CD14-positive monocyte (primary cell): ENCODE data around the gene RNF222. TPM values are rescaled to one million over a fixed set of nuclear protein-coding genes. Genes with fewer than 3 reads are reported as not detected.

Source experiments
- DNase-seq, 3 donors: peaks; one replicate each; pipeline ENCODE4 v3.0.0-alpha.2; 2011 to 2022
- H2AFZ ChIP-seq: 2 replicates; pipeline ENCODE4 v1.6.0; 2012; ENCODE audit warnings: mild to moderate bottlenecking, low read depth, low read length, inconsistent platforms; ENCODE audit not compliant: insufficient read depth, poor library complexity, severe bottlenecking
- H3K27ac ChIP-seq, 2 donors: 1 replicate in 1 of 2; 2 replicates in 1 of 2; pipeline ENCODE4 v1.5.1; 2012 to 2013; ENCODE audit warnings: low read length in 2 of 2, control low read depth in 1 of 2, inconsistent platforms in 1 of 2, low read depth in 1 of 2, mild to moderate bottlenecking in 1 of 2
- H3K27me3 ChIP-seq, 2 donors: one replicate each; pipeline versions ENCODE4 v1.6.0 to v1.6.1; 2011 to 2013; ENCODE audit warnings: low read length in 2 of 2; ENCODE audit not compliant: control insufficient read depth in 2 of 2, insufficient read depth in 2 of 2
- H3K36me3 ChIP-seq, 2 donors: replicated peaks in 1 of 2; 1 replicate in 1 of 2; 2 replicates in 1 of 2; pipeline versions ENCODE4 v1.5.1 to v1.6.1; 2012 to 2013; ENCODE audit warnings: low read length in 2 of 2, control low read depth in 1 of 2, inconsistent platforms in 1 of 2, mild to moderate bottlenecking in 1 of 2; ENCODE audit not compliant: insufficient read depth in 2 of 2, control insufficient read depth in 1 of 2
- H3K4me1 ChIP-seq, 2 donors: 1 replicate in 1 of 2; 2 replicates in 1 of 2; pipeline versions ENCODE4 v1.5.1 to v1.6.1; 2012 to 2013; ENCODE audit warnings: low read length in 2 of 2, control low read depth in 1 of 2, inconsistent platforms in 1 of 2, mild to moderate bottlenecking in 1 of 2, moderate library complexity in 1 of 2; ENCODE audit not compliant: insufficient read depth in 2 of 2, control insufficient read depth in 1 of 2
- H3K4me2 ChIP-seq: replicated peaks from 2 replicates; pipeline ENCODE3; 2012; ENCODE audit warnings: low read length, moderate library complexity, mild to moderate bottlenecking; ENCODE audit not compliant: poor library complexity, severe bottlenecking; ENCODE audit errors: extremely low read depth
- H3K4me3 ChIP-seq, 3 experiments: fragments of 200-600 bp in 1 of 3; sonication (generic) in 1 of 3; replicated peaks in 1 of 3; 1 replicate in 2 of 3; 2 replicates in 1 of 3; pipeline ENCODE4 v1.5.1; 2011 to 2013; ENCODE audit warnings: low read length in 3 of 3, mild to moderate bottlenecking in 3 of 3, control low read depth in 2 of 3, low read depth in 2 of 3, inconsistent platforms in 1 of 3, moderate library complexity in 1 of 3
- H3K79me2 ChIP-seq: 2 replicates; pipeline ENCODE4 v1.6.0; 2012; ENCODE audit warnings: mild to moderate bottlenecking, control low read depth, inconsistent platforms, low read length, moderate library complexity; ENCODE audit not compliant: insufficient read depth
- H3K9ac ChIP-seq: 2 replicates; pipeline ENCODE4 v1.6.0; 2017; ENCODE audit warnings: low read length, mild to moderate bottlenecking; ENCODE audit not compliant: insufficient read depth, poor library complexity, severe bottlenecking
- H3K9me3 ChIP-seq, 2 donors: replicated peaks in 1 of 2; 1 replicate in 1 of 2; 2 replicates in 1 of 2; pipeline versions ENCODE4 v1.5.1 to v1.6.1; 2012 to 2013; ENCODE audit warnings: low read length in 2 of 2, control low read depth in 1 of 2; ENCODE audit not compliant: control insufficient read depth in 1 of 2, insufficient read depth in 1 of 2
- H4K20me1 ChIP-seq: 2 replicates; pipeline ENCODE4 v1.6.0; 2012; ENCODE audit warnings: mild to moderate bottlenecking, low read length, control low read depth, moderate library complexity; ENCODE audit not compliant: insufficient read depth
- H3K27ac Mint-ChIP-seq, 7 donors: one replicate each; pipeline ENCODE4 v1.8.0; 2020; ENCODE audit warnings: mild to moderate bottlenecking in 7 of 7, mixed read lengths in 7 of 7, moderate library complexity in 6 of 7, inconsistent platforms in 2 of 7
- H3K27me3 Mint-ChIP-seq, 3 donors: one replicate each; pipeline ENCODE4 v1.8.0; 2021 to 2022; ENCODE audit warnings: low read depth in 3 of 3, mild to moderate bottlenecking in 3 of 3, mixed read lengths in 3 of 3, moderate library complexity in 3 of 3, inconsistent platforms in 1 of 3
- H3K36me3 Mint-ChIP-seq, 2 donors: one replicate each; pipeline ENCODE4 v1.8.0; 2020; ENCODE audit warnings: mixed read lengths in 2 of 2, inconsistent platforms in 1 of 2, mild to moderate bottlenecking in 1 of 2
- H3K4me1 Mint-ChIP-seq: one replicate; pipeline ENCODE4 v1.8.0; 2020; ENCODE audit warnings: mild to moderate bottlenecking, mixed read lengths
- H3K4me3 Mint-ChIP-seq, 2 donors: one replicate each; pipeline ENCODE4 v1.8.0; 2020; ENCODE audit warnings: mild to moderate bottlenecking in 2 of 2, mixed read lengths in 2 of 2, moderate library complexity in 1 of 2
- H3K9me3 Mint-ChIP-seq, 7 donors: one replicate each; pipeline ENCODE4 v1.8.0; 2020 to 2022; ENCODE audit warnings: mixed read lengths in 7 of 7, mild to moderate bottlenecking in 6 of 7, moderate library complexity in 6 of 7, inconsistent platforms in 2 of 7
- WGBS: methylation state at CpG from one replicate; pipeline ENCODE4 v1.1.5; 2013; ENCODE audit warnings: missing lambda C conversion rate; ENCODE audit not compliant: insufficient coverage; 5-methylcytosine and 5-hydroxymethylcytosine counted together
- intact Hi-C, 2 donors: fragments of 100-400 bp; cut with micrococcal nuclease; formaldehyde crosslinking; loops; one replicate each; pipeline versions ENCODE4 v1.15.0 to v1.15.1; 2023
- polyA plus RNA-seq, 3 donors: library from polyadenylated mRNA; depleted of rRNA in 1 of 3; unstranded in 2 of 3; stranded (reverse) in 1 of 3; fragments of 300-500 nt in 2 of 3; fragments of >200 nt in 1 of 3; fragmentation: Illumina TruSeq in 2 of 3; gene quantifications; 1 replicate in 2 of 3; 2 replicates in 1 of 3; pipeline ENCODE4 v1.2.3, GENCODE V29; 2012 to 2021
- TF ChIP-seq, protein P1 (sequence below): fragments of 200-600 bp; IDR thresholded peaks from one replicate; pipeline ENCODE4 v1.8.0; 2022; ENCODE audit warnings: antibody characterized with exemption, mild to moderate bottlenecking

Gene RNF222
- polyA plus RNA-seq, 3 donors = not detected

DNA sequence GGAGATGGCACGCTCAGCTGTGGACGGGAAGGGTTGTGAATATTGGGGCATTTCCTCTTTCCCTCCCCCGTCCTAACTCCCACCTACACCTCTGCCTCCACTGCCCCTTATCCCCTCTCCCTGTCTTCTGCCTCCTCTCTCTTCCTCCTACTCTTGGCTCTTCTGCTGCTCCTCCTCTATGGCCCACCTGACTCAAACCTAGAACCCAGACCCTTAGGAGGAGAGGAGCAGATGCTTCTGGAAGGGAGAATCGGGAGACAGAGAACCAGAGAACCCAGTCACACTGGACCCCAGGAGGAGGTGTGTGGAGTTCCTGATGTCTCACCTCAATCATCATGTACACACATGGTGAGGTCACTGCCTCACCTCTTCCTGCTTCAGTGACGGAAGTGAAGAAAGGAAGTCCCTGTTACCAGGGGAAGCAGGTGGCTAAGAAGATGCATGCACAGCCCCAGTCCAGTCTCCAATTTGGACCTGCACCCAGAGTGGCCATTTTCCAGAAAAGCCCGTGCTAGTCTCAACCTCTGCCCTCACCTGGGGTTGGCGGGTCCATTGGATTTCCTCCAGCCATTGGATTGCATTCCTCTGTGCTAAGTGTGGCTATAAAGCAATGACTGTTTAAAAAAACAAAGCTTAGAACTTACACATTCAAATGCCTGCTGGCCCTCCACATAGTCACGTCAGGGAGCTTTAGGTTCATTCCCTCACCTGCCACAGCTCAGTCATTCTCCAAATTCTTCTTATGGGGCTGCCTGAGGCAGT is 4.0 kb downstream of the RNF222 start:
- H3K27me3 ChIP-seq = peaks cover 0 to 10% of the 10 kb centered on the region in 2 donors
- no peak overlapping the region for H3K4me3 ChIP-seq
- Mint-ChIP-seq H3K27ac (peak overlapping the region in 1 of 7 donors; percentile 59), H3K27me3 (peaks cover 7 to 18% (median 14%) of the 10 kb centered on the region in 3 donors), H3K4me3 (no peak overlapping the region), H3K9me3 (peaks cover 0 to 5% (median 0%) of the 10 kb centered on the region in 7 donors), H3K4me1 (peaks cover 10% of the 10 kb centered on the region), H3K36me3 (no peaks in the 10 kb centered on the region)
- peak in 1 of 3 donors; percentile 44 for DNase-seq
- 33% methylated on average over 3 of the region's 8 CpGs for WGBS
- H3K79me2 ChIP-seq = no peaks in the 10 kb centered on the region
- H3K4me1 ChIP-seq = peaks cover 0 to 4% of the 10 kb centered on the region in 2 donors
- TF ChIP-seq, protein P1, sequence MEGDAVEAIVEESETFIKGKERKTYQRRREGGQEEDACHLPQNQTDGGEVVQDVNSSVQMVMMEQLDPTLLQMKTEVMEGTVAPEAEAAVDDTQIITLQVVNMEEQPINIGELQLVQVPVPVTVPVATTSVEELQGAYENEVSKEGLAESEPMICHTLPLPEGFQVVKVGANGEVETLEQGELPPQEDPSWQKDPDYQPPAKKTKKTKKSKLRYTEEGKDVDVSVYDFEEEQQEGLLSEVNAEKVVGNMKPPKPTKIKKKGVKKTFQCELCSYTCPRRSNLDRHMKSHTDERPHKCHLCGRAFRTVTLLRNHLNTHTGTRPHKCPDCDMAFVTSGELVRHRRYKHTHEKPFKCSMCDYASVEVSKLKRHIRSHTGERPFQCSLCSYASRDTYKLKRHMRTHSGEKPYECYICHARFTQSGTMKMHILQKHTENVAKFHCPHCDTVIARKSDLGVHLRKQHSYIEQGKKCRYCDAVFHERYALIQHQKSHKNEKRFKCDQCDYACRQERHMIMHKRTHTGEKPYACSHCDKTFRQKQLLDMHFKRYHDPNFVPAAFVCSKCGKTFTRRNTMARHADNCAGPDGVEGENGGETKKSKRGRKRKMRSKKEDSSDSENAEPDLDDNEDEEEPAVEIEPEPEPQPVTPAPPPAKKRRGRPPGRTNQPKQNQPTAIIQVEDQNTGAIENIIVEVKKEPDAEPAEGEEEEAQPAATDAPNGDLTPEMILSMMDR = no peak
- H3K4me2 ChIP-seq = no peak overlapping the region
- no peak overlapping the region for H3K27ac ChIP-seq
- H3K36me3 ChIP-seq = no peaks in the 10 kb centered on the region
- no peak overlapping the region for H2AFZ ChIP-seq
- no peaks in the 10 kb centered on the region for H3K9me3 ChIP-seq
- H4K20me1 ChIP-seq = no peaks in the 10 kb centered on the region
- H3K9ac ChIP-seq = no peak overlapping the region
- intact Hi-C loops = no loop called here

DNA sequence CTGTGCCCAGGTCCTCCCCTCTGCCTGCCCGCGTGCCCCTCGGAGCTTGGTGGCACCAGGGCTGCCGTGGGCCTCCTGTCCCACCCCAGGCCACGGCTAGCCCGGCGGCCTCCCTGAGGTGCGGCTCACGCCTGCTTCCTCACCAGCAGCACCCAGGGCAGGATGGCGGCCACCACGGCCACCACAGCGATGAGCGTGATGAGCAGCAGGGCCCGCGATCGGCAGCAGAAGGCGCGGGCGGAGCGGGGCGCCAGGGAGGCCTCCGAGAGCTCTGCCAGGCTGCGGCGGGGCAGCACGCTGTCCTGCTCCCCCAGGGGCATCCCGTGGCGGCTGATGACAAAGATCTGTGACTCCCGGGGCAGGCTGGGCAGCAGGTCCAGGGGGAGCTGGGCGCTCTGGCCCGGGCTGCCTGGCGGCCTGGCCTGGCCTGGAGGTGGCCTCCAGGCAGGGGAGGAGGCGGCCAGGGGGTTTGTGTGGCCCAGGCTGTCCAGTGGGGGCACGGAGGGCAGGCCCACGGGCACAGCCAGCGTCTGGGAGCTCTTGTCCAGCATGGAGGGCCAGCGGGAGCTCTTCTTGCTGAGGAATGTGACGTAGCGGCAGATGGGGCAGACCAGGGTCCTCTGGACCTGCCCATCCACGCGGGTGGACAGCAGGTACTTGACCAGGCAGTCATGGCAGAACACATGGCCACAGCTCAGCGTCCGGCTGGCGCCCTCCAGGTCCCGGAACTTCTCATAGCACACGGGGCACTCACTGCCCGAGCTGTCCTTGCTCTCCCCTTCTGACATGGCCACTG is 4.8 kb downstream of the RNF222 start:
- H3K79me2 ChIP-seq = no peaks in the 10 kb centered on the region
- Mint-ChIP-seq H3K27me3 (peaks cover 4 to 16% (median 12%) of the 10 kb centered on the region in 3 donors), H3K4me3 (no peak overlapping the region), H3K4me1 (peaks cover 10% of the 10 kb centered on the region), H3K27ac (no peak overlapping the region), H3K9me3 (peaks cover 0 to 5% (median 0%) of the 10 kb centered on the region in 7 donors), H3K36me3 (no peaks in the 10 kb centered on the region)
- H3K4me1 ChIP-seq = peaks cover 0 to 4% of the 10 kb centered on the region in 2 donors
- DNase-seq = no peak
- no peaks in the 10 kb centered on the region for H4K20me1 ChIP-seq
- no peak overlapping the region for H3K4me3 ChIP-seq
- 92% methylated on average over 41 of the region's 46 CpGs for WGBS
- no peaks in the 10 kb centered on the region for H3K9me3 ChIP-seq
- H3K4me2 ChIP-seq = no peak overlapping the region
- H3K27me3 ChIP-seq = peaks cover 0 to 8% of the 10 kb centered on the region in 2 donors
- TF ChIP-seq, protein P1 = no peak
- H3K36me3 ChIP-seq = no peaks in the 10 kb centered on the region
- no peak overlapping the region for H3K9ac ChIP-seq
- no peak overlapping the region for H3K27ac ChIP-seq
- intact Hi-C loops = no loop called here
- H2AFZ ChIP-seq = no peak overlapping the region
